HL-60 (cell line): ENCODE results near the gene ESRRB.
A peak's percentile ranks its signal among the peaks of the same experiment; 100 is the strongest.

Experiments used
- DNase-seq, 2 experiments: peaks; one replicate each; pipeline ENCODE4 v3.0.0-alpha.2; 2010 to 2020; ENCODE audit warnings: low read depth in 1 of 2, low spot score in 1 of 2
- H3K27ac ChIP-seq: fragments of 250-450 bp; sonication (Bioruptor Pico); replicated peaks from 2 replicates; pipeline ENCODE4 v1.5.1; 2020; ENCODE audit warnings: mild to moderate bottlenecking, moderate library complexity
- H3K27me3 ChIP-seq: fragments of 250-450 bp; sonication (Bioruptor Pico); 2 replicates; pipeline ENCODE4 v1.5.1; 2021; ENCODE audit warnings: mild to moderate bottlenecking, moderate library complexity; ENCODE audit not compliant: insufficient read depth, poor library complexity, severe bottlenecking
- H3K4me3 ChIP-seq: replicated peaks from 2 replicates; pipeline ENCODE4 v1.5.1; 2011; ENCODE audit warnings: mild to moderate bottlenecking, control low read depth, low read length; ENCODE audit not compliant: insufficient read depth
- GABPA ChIP-seq: IDR thresholded peaks from 2 replicates; pipeline ENCODE4 v1.6.1; 2012; ENCODE audit warnings: low read depth
- POLR2AphosphoS5 ChIP-seq: IDR thresholded peaks from 2 replicates; pipeline ENCODE4 v1.6.1; 2012; ENCODE audit warnings: low read depth
- SPI1 ChIP-seq: IDR thresholded peaks from 2 replicates; pipeline ENCODE4 v1.6.1; 2012; ENCODE audit warnings: low read depth, mild to moderate bottlenecking, borderline replicate concordance
- TF ChIP-seq, protein P1 (sequence below): IDR thresholded peaks from one replicate; pipeline ENCODE4 v1.5.1; 2011; ENCODE audit warnings: low read length, control low read depth, inconsistent platforms; ENCODE audit not compliant: insufficient read depth
- TF ChIP-seq, protein P2 (sequence below): IDR thresholded peaks from 2 replicates; pipeline ENCODE4 v1.6.1; 2012; ENCODE audit warnings: low read depth; ENCODE audit not compliant: insufficient replicate concordance

The ESRRB gene

DNA sequence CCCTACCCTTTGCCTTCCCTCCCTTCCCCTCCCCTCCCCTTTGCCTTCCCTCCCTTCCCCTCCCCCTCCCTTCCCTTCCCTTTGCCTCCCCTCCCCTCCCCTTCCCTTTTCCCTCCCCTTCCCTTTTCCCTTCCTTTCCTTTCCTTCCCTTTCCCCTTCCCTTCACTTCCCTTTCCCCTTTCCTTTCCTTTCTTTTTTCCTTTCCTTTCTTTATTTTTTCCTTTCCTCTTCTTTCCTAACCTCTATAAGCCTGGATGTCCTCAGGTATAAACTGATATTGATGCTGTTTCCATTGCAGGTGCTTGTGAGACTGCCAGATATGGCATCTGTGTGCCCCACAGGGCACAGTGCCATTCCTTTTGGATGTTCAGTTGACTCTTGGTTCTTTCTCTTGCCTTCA lies 163.2 kb downstream of the ESRRB start:
- no peak overlapping the region for H3K27ac ChIP-seq
- H3K27me3 ChIP-seq: no peaks in the 10 kb centered on the region
- no peak overlapping the region for H3K4me3 ChIP-seq
- no peak for DNase-seq
- TF ChIP-seq GABPA: no peak
- TF ChIP-seq SPI1: no peak
- no peak for TF ChIP-seq POLR2AphosphoS5
- TF ChIP-seq, protein P1, sequence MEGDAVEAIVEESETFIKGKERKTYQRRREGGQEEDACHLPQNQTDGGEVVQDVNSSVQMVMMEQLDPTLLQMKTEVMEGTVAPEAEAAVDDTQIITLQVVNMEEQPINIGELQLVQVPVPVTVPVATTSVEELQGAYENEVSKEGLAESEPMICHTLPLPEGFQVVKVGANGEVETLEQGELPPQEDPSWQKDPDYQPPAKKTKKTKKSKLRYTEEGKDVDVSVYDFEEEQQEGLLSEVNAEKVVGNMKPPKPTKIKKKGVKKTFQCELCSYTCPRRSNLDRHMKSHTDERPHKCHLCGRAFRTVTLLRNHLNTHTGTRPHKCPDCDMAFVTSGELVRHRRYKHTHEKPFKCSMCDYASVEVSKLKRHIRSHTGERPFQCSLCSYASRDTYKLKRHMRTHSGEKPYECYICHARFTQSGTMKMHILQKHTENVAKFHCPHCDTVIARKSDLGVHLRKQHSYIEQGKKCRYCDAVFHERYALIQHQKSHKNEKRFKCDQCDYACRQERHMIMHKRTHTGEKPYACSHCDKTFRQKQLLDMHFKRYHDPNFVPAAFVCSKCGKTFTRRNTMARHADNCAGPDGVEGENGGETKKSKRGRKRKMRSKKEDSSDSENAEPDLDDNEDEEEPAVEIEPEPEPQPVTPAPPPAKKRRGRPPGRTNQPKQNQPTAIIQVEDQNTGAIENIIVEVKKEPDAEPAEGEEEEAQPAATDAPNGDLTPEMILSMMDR: no peak

DNA sequence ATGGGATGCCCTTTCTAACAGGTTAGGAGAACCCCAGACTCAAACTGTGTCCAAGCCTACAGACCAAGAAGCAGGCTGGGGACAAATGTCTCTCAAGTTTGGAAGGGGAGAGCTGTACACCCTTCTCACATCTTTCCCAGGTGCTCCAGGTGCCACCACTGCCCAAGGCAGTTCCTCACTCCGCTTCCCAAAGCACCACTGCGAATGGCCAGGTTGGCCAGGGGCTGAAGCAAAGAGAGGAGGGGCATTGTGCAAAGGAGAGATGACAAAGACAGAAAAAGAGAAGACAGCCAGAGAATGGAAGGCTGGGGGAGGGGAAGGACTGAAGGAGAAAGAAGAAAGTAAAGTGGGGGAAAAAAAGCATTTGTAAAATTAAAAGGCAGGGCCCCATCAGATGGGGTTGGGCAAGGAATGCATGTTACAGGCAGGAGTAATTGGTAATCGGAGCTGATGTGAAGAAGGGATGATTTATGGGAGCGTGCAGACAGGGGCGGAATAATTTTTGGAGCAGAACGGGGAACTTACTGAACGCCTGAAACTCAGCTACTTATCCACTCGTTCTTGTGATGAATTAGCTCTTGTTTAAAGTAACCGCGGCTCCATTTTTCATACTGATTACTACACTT lies 165.8 kb downstream of the ESRRB start:
- no peak for DNase-seq
- no peak overlapping the region for H3K4me3 ChIP-seq
- H3K27me3 ChIP-seq: no peaks in the 10 kb centered on the region
- no peak for TF ChIP-seq SPI1
- TF ChIP-seq, protein P1: no peak
- TF ChIP-seq, protein P2, sequence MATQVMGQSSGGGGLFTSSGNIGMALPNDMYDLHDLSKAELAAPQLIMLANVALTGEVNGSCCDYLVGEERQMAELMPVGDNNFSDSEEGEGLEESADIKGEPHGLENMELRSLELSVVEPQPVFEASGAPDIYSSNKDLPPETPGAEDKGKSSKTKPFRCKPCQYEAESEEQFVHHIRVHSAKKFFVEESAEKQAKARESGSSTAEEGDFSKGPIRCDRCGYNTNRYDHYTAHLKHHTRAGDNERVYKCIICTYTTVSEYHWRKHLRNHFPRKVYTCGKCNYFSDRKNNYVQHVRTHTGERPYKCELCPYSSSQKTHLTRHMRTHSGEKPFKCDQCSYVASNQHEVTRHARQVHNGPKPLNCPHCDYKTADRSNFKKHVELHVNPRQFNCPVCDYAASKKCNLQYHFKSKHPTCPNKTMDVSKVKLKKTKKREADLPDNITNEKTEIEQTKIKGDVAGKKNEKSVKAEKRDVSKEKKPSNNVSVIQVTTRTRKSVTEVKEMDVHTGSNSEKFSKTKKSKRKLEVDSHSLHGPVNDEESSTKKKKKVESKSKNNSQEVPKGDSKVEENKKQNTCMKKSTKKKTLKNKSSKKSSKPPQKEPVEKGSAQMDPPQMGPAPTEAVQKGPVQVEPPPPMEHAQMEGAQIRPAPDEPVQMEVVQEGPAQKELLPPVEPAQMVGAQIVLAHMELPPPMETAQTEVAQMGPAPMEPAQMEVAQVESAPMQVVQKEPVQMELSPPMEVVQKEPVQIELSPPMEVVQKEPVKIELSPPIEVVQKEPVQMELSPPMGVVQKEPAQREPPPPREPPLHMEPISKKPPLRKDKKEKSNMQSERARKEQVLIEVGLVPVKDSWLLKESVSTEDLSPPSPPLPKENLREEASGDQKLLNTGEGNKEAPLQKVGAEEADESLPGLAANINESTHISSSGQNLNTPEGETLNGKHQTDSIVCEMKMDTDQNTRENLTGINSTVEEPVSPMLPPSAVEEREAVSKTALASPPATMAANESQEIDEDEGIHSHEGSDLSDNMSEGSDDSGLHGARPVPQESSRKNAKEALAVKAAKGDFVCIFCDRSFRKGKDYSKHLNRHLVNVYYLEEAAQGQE: no peak
- TF ChIP-seq GABPA: no peak
- TF ChIP-seq POLR2AphosphoS5: no peak
- H3K27ac ChIP-seq: no peak overlapping the region

DNA sequence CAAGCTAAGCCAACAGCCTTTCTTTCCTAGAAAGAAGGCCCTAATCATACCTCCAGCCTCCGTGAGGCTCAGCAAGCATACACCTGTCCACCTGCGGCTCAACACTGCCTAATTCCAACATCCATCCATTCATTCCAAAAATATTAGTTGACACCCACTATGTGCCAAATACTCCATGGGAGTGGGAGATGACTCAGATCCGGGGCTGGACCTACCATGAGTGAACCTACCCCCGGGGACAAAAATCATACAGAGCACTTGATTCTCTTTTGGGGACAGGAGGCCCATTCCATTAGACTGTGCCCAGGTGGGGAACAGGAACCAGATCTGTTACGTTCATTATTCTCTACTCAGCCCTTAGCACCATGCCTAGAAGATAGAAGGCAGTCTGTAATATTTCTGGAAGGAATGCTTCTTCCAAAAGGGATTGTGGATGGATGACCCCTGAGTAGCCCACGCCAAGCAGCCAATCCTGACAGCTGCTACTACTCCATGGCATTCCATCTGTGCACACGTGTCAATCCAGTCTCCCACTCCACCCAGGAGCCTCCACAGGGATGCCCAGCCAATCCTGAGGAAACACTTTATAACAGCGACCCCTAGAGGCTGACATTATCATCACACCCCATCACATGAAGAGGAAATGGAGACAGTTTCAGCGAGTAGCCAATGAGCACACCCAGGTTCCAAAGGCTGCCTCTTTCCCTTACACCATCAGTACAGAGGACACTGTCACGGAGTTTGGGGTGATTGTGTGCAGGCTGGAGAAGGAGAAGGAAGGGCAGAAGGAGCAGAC lies 170.7 kb downstream of the ESRRB start:
- peak in 1 of 2 experiments; percentile 1 for DNase-seq
- Histone ChIP-seq H3K4me3 (no peak overlapping the region), H3K27ac (no peak overlapping the region), H3K27me3 (no peaks in the 10 kb centered on the region)
- TF ChIP-seq SPI1 (no peak), GABPA (no peak), POLR2AphosphoS5 (no peak)
- TF ChIP-seq, protein P2: no peak
- TF ChIP-seq, protein P1: no peak
